A549 (cell line): ENCODE results near the gene F2R. TPM values are rescaled to one million over a fixed set of nuclear protein-coding genes. Genes with fewer than 3 reads are reported as not detected.

ENCODE experiments used
- ATAC-seq, 2 experiments: fragments of 200-7000 bp in 1 of 2; fragments of >200 bp in 1 of 2; cut with Nextera tagmentation in 1 of 2; cut with Tn5 transposase in 1 of 2; 3 replicates each; pipeline versions ENCODE4 v1.8.0 to v1.9.1; 2018 to 2020; ENCODE audit warnings: mild to moderate bottlenecking in 1 of 2, moderate library complexity in 1 of 2
- CTCF ChIA-PET: fragments of 300-600 bp; sonication (Branson Sonifier 250); formaldehyde crosslinking; extraction: SDS; loops from one replicate; lab custom pipeline; 2021; ENCODE audit warnings: antibody characterized with exemption, inconsistent platforms; lab: Yijun Ruan, JAX
- POLR2A ChIA-PET: fragments of 350-600 bp; formaldehyde crosslinking; extraction: SDS; loops from one replicate; lab custom pipeline; 2021; ENCODE audit warnings: antibody characterized with exemption, inconsistent platforms; lab: Yijun Ruan, JAX
- DNase-seq, 2 experiments: peaks; one replicate each; pipeline versions ENCODE4 v3.0.0 to v3.0.0-alpha.2; 2011 to 2016; ENCODE audit warnings: low read depth in 1 of 2, low spot score in 1 of 2
- FAIRE-seq: peaks from 2 replicates; lab custom pipeline; 2011; peaks lifted over from hg19 to GRCh38; lab: Jason Lieb, UNC
- H3K27ac ChIP-seq, 2 experiments: fragments of >200 bp; sonication (Bioruptor Twin); formaldehyde crosslinking; 3 replicates each; pipeline ENCODE4 v1.5.1; 2016 to 2017
- H3K4me1 ChIP-seq: fragments of >200 bp; sonication (Bioruptor Twin); formaldehyde crosslinking; 3 replicates; pipeline ENCODE4 v1.6.1; 2016
- H3K4me2 ChIP-seq: fragments of >200 bp; sonication (Bioruptor Twin); formaldehyde crosslinking; 3 replicates; pipeline ENCODE4 v1.6.1; 2016
- H3K4me3 ChIP-seq: fragments of >200 bp; sonication (Bioruptor Twin); formaldehyde crosslinking; 3 replicates; pipeline ENCODE4 v1.5.1; 2016
- H3K9me3 ChIP-seq: fragments of >200 bp; sonication (Bioruptor Twin); formaldehyde crosslinking; 3 replicates; pipeline ENCODE4 v1.6.1; 2016
- BCL3 ChIP-seq: fragments of >200 bp; sonication (Bioruptor Twin); formaldehyde crosslinking; IDR thresholded peaks from 3 replicates; pipeline ENCODE4 v1.6.1; 2016
- CBX2 ChIP-seq: fragments of 200-600 bp; sonication (generic); IDR thresholded peaks from 2 replicates; pipeline ENCODE4 v1.6.1; 2016; ENCODE audit warnings: low read depth, mild to moderate bottlenecking, borderline replicate concordance
- CHD4 ChIP-seq: fragments of 200-600 bp; sonication (generic); IDR thresholded peaks from 2 replicates; pipeline ENCODE4 v1.6.1; 2016; ENCODE audit warnings: antibody characterized with exemption, mild to moderate bottlenecking, borderline replicate concordance
- CTCF ChIP-seq: fragments of >200 bp; sonication (Bioruptor Twin); formaldehyde crosslinking; IDR thresholded peaks from 3 replicates; pipeline ENCODE4 v1.5.1; 2016
- EHF ChIP-seq: fragments of 250-450 bp; sonication (Bioruptor Pico); IDR thresholded peaks from 2 replicates; pipeline ENCODE4 v1.5.0; 2020; ENCODE audit warnings: mild to moderate bottlenecking
- ESRRA ChIP-seq: fragments of 150-350 bp; IDR thresholded peaks from 2 replicates; pipeline ENCODE4 v1.6.1; 2014; ENCODE audit warnings: mild to moderate bottlenecking, low read length, borderline replicate concordance
- GATA3 ChIP-seq: IDR thresholded peaks from 2 replicates; pipeline ENCODE4 v1.6.1; 2012; ENCODE audit warnings: borderline replicate concordance
- HDAC2 ChIP-seq: fragments of 200-600 bp; sonication (generic); IDR thresholded peaks from 2 replicates; pipeline ENCODE4 v1.6.1; 2016
- MAZ ChIP-seq: fragments of 150-350 bp; IDR thresholded peaks from 2 replicates; pipeline ENCODE4 v1.6.1; 2014; ENCODE audit warnings: antibody characterized with exemption, low read depth, low read length, borderline replicate concordance
- NFE2L2 ChIP-seq: fragments of 150-350 bp; conservative IDR thresholded peaks from 2 replicates; pipeline ENCODE4 v1.6.1; 2014; ENCODE audit warnings: low read length
- NR3C1 ChIP-seq: fragments of >200 bp; sonication (Bioruptor Twin); formaldehyde crosslinking; IDR thresholded peaks from 3 replicates; pipeline ENCODE4 v1.6.1; 2017
- POLR2AphosphoS2 ChIP-seq: conservative IDR thresholded peaks from 2 replicates; pipeline ENCODE4 v1.6.1; 2012; ENCODE audit warnings: low read length, improper control_type of control experiment, inconsistent platforms
- RNF2 ChIP-seq: fragments of 200-600 bp; sonication (generic); IDR thresholded peaks from 2 replicates; pipeline ENCODE4 v1.6.1; 2016; ENCODE audit warnings: low read depth, mild to moderate bottlenecking, antibody characterized with exemption, moderate library complexity, borderline replicate concordance
- ZC3H11A ChIP-seq: fragments of 450-650 bp; IDR thresholded peaks from 2 replicates; pipeline ENCODE4 v1.6.1; 2014; ENCODE audit warnings: antibody characterized with exemption, mild to moderate bottlenecking
- ZNF302 ChIP-seq: fragments of 250-450 bp; sonication (Bioruptor Pico); IDR thresholded peaks from 2 replicates; pipeline ENCODE4 v1.9.0; 2021; ENCODE audit warnings: inconsistent platforms, mild to moderate bottlenecking, moderate library complexity
- ZSCAN20 ChIP-seq: fragments of 250-450 bp; sonication (Bioruptor Pico); IDR thresholded peaks from 2 replicates; pipeline ENCODE4 v1.8.0; 2022; ENCODE audit warnings: mild to moderate bottlenecking, moderate library complexity
- WGBS: methylation state at CpG from one replicate; pipeline ENCODE4 v1.1.6; 2017; ENCODE audit errors: missing lambda C conversion rate; 5-methylcytosine and 5-hydroxymethylcytosine counted together
- polyA plus RNA-seq, 4 experiments: library from polyadenylated mRNA; depleted of rRNA in 3 of 4; stranded (reverse); fragments of >200 nt; fragmentation: RNase III in 1 of 4; extraction: RNeasy Plus Mini Kit Qiagen cat#74134 plus additional on column Dnase treatment in 1 of 4; gene quantifications; 2 replicates in 3 of 4; 3 replicates in 1 of 4; pipeline ENCODE4 v1.2.3, GENCODE V29; 2011 to 2017
- TF ChIP-seq, protein P1 (sequence below): fragments of >200 bp; sonication (Bioruptor Twin); formaldehyde crosslinking; IDR thresholded peaks from 2 replicates; pipeline ENCODE4 v1.6.1; 2016
- TF ChIP-seq, protein P2 (sequence below): fragments of 250-450 bp; sonication (Bioruptor Pico); IDR thresholded peaks from 2 replicates; pipeline ENCODE4 v1.5.0; 2020; ENCODE audit warnings: low read depth, mild to moderate bottlenecking, moderate library complexity
- TF ChIP-seq, protein P3 (sequence below): fragments of 450-650 bp; IDR thresholded peaks from 2 replicates; pipeline ENCODE4 v1.6.1; 2014; ENCODE audit warnings: antibody characterized with exemption

F2R gene
- polyA plus RNA-seq, 2 of the 4 experiments (the other 2 are of a cell fraction) = 30.4 to 114 TPM

DNA sequence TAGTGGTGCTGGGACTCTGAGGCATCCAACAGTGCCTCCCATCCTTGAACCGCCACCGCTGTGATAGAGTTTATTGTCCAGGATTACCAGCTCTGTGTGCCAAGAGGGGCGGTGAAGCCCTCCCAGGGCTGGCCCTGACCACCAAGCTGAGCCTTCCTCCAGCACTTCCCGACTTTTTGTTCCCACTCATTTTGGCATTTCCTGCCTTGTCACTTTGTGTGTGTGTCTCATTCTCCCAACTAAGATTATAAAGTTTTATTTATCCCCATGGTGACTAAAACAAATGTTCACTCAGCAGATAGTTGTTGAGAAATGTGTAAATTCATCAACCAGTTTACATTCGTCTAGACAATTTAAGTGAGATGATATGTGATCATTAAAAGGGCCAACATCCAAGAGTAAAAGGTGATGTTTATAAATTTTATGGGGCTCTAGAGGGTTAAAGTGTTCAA, 2.5 kb downstream of the F2R start:
- DNase-seq (no peak), FAIRE-seq (no peak), ATAC-seq (no peak)
- POLR2A ChIA-PET = interaction anchor here (1.1 kb wide), 1 partner anchor 56 kb away, joined by 4 read pairs; no protein-coding TSS in a partner anchor
- TF ChIP-seq ZNF302 (CRISPR knock-in tag) = no peak
- no peak overlapping the region for H3K4me3 ChIP-seq
- 96% methylated on average over 5 of the region's 5 CpGs for WGBS
- CTCF ChIA-PET = interaction anchor here (0.6 to 10.7 kb wide), 12 partner anchors 9 to 359 kb away, joined by 3 to 81 read pairs (median 3); no protein-coding TSS in a partner anchor
- H3K27ac ChIP-seq = peak overlapping the region in 1 of 2 experiments; percentile 96; a peak in 1 of 6 replicates
- peak overlapping the region; percentile 84; the same call in 2 of the 3 replicates for H3K4me2 ChIP-seq
- H3K4me1 ChIP-seq = peaks cover 8% of the 10 kb centered on the region; the same call in 1 of the 3 replicates
- no peaks in the 10 kb centered on the region for H3K9me3 ChIP-seq

- H3K4me1 ChIP-seq = peaks cover 8% of the 10 kb centered on the region; the same call in 2 of the 3 replicates
- H3K4me3 ChIP-seq = no peak overlapping the region
- POLR2A ChIA-PET = no interaction called here
- CTCF ChIA-PET = interaction anchor here (0.6 to 10.7 kb wide), 12 partner anchors 8 to 359 kb away, joined by 3 to 81 read pairs (median 3); no protein-coding TSS in a partner anchor
- 95% methylated on average over 4 of the region's 4 CpGs for WGBS
- H3K9me3 ChIP-seq = no peaks in the 10 kb centered on the region
- DNase-seq (no peak), ATAC-seq (no peak), FAIRE-seq (no peak)
- TF ChIP-seq NR3C1 (no peak), EHF (CRISPR knock-in tag) (no peak), POLR2AphosphoS2 (no peak), GATA3 (no peak), MAZ (no peak), ESRRA (no peak), CBX2 (no peak), ZC3H11A (no peak), HDAC2 (no peak), BCL3 (no peak), RNF2 (no peak), NFE2L2 (no peak), ZSCAN20 (CRISPR knock-in tag) (no peak), CHD4 (no peak), CTCF (no peak)
- TF ChIP-seq, protein P1, sequence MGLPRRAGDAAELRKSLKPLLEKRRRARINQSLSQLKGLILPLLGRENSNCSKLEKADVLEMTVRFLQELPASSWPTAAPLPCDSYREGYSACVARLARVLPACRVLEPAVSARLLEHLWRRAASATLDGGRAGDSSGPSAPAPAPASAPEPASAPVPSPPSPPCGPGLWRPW = no peak
- TF ChIP-seq, protein P2, sequence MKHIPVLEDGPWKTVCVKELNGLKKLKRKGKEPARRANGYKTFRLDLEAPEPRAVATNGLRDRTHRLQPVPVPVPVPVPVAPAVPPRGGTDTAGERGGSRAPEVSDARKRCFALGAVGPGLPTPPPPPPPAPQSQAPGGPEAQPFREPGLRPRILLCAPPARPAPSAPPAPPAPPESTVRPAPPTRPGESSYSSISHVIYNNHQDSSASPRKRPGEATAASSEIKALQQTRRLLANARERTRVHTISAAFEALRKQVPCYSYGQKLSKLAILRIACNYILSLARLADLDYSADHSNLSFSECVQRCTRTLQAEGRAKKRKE = no peak
- TF ChIP-seq, protein P3, sequence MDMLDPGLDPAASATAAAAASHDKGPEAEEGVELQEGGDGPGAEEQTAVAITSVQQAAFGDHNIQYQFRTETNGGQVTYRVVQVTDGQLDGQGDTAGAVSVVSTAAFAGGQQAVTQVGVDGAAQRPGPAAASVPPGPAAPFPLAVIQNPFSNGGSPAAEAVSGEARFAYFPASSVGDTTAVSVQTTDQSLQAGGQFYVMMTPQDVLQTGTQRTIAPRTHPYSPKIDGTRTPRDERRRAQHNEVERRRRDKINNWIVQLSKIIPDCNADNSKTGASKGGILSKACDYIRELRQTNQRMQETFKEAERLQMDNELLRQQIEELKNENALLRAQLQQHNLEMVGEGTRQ = no peak
- no peak overlapping the region for H3K4me2 ChIP-seq
- H3K27ac ChIP-seq = no peak overlapping the region
These were observed 3.0 kb downstream of the F2R start for GRCh38 chr5:76718880-76719279.
